ENCODE measurements around the gene DEUP1.
"Not testable (repeated sequence)": the region's sequence is repeated elsewhere in the genome, so short reads cannot be mapped to it uniquely, and the experiment has no call there.

The DEUP1 gene

GRCh38 chr11:93403930-93404329, 73.4 kb downstream of the DEUP1 start:
- CTCF ChIA-PET = interaction anchor here (1.1 kb wide), 1 partner anchor 10 kb away, joined by 3 read pairs; no protein-coding TSS in a partner anchor
- POLR2A ChIA-PET = no interaction called here
- TF ChIP-seq CTCF (IDR thresholded peaks at IDR 0.05; ENCODE audit: control extremely low read depth, extremely low read depth, low read depth, missing control alignments) = no peak
- DNase-seq (ENCODE audit: extremely low spot score) = no peak

DNA sequence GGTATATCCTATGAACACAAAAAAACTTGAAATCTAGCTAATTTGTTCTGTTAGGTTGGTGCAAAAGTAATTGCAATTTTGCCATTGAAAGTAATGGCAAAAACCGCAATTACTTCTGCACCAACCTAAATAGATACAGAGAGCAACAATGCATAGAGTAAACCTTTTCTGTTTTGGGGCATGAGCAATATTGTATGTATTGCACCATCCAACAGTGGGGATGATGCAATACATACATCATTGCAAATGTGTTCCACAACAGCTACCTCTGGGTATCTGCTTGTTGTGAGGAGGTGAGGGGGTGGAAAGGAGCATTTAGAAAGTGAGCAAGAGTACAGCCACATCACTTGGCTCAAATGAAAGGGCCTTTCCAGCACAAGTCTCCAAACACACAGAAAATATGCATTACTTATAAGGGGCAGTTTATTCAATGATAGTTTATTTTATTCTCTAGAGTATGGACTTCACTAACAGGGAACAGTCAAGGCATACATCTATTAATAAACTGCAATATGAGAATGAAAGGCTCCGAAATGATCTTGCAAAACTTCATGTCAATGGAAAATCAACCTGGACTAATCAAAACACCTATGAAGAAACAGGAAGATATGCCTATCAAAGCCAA, 77.3 kb downstream of the DEUP1 start:
- ChIA-PET POLR2A (no interaction called here), CTCF (no interaction called here)
- no peak for DNase-seq (ENCODE audit: extremely low spot score)
- no peak for TF ChIP-seq CTCF (IDR thresholded peaks at IDR 0.05; ENCODE audit: control extremely low read depth, extremely low read depth, low read depth, missing control alignments)

DNA sequence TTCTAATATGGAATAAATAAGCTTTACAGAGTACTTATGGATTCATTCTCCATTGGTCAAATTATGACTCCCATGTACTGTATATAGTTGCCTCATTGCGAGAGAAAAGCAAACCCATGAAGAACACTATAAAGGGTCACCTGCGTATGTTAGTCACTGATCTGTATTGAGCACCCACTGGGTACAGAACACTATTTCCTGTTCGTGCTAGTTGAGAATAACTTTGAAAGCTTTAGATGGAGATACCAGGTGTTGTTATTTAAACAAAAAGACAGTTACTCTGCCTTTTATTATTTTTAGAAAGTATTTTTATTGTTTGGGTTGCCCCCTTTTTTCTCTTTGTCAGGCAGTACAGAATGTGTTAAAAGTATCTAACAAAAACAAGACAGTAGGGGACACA, 79.9 kb downstream of the DEUP1 start:
- DNase-seq (ENCODE audit: extremely low spot score) = no peak
- POLR2A ChIA-PET = no interaction called here
- no peak for TF ChIP-seq CTCF (IDR thresholded peaks at IDR 0.05; ENCODE audit: control extremely low read depth, extremely low read depth, low read depth, missing control alignments)
- CTCF ChIA-PET = no interaction called here

GRCh38 chr11:93411705-93412104, 81.2 kb downstream of the DEUP1 start:
- DNase-seq (ENCODE audit: extremely low spot score) = no peak
- CTCF ChIA-PET = interaction anchor here (1.2 to 1.4 kb wide), 2 partner anchors 13 to 154 kb away, joined by 3 read pairs; no protein-coding TSS in a partner anchor
- POLR2A ChIA-PET = no interaction called here
- TF ChIP-seq CTCF (IDR thresholded peaks at IDR 0.05; ENCODE audit: control extremely low read depth, extremely low read depth, low read depth, missing control alignments) = no peak

GRCh38 chr11:93432247-93432646, 101.7 kb downstream of the DEUP1 start:
- ChIA-PET POLR2A (no interaction called here), CTCF (no interaction called here)
- no peak for DNase-seq (ENCODE audit: extremely low spot score)
- TF ChIP-seq CTCF (IDR thresholded peaks at IDR 0.05; ENCODE audit: control extremely low read depth, extremely low read depth, low read depth, missing control alignments) = no peak

DNA sequence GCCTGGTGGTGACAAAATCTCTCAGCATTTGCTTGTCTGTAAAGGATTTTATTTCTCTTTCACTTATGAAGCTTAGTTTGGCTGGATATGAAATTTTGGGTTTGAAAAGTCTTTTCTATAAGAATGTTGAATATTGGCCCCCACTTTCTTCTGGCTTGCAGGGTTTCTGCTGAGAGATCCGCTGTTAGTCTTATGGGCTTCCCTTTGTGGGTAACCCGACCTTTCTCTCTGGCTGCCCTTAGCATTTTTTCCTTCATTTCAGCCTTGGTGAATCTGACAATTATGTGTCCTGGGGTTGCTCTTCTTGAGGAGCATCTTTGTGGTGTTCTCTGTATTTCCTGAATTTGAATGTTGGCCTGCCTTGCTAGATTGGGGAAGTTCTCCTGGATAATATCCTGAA, 112.7 kb downstream of the DEUP1 start:
- CTCF ChIA-PET; DNase-seq (ENCODE audit: extremely low spot score); POLR2A ChIA-PET: not testable (repeated sequence)

GRCh38 chr11:93444617-93445073, 114.1 kb downstream of the DEUP1 start:
- TF ChIP-seq CTCF (IDR thresholded peaks at IDR 0.05; ENCODE audit: control extremely low read depth, extremely low read depth, low read depth, missing control alignments) = no peak
- ChIA-PET POLR2A (no interaction called here), CTCF (interaction anchor here (1.2 kb wide), 1 partner anchor 10 kb away, joined by 6 read pairs; no protein-coding TSS in a partner anchor)
- no peak for DNase-seq (ENCODE audit: extremely low spot score)
